Left cardiac atrium (tissue), 4 donors: ENCODE data around the gene PGBD2. TPM values are rescaled to one million over a fixed set of nuclear protein-coding genes. Genes with fewer than 3 reads are reported as not detected.
"Not testable (repeated sequence)": the region's sequence is repeated elsewhere in the genome, so short reads cannot be mapped to it uniquely, and the experiment has no call there.

ENCODE experiments used
- ATAC-seq, 2 donors: fragments of 200-7000 bp; cut with Tn5 transposase; one replicate each; pipeline ENCODE4 v1.9.1; 2020; ENCODE audit warnings: mild to moderate bottlenecking in 2 of 2, moderate library complexity in 2 of 2
- DNase-seq: peaks from one replicate; pipeline ENCODE4 v3.0.0-alpha.2; 2020
- intact Hi-C, 2 donors: fragments of 100-400 bp; cut with DNase I; formaldehyde crosslinking; loops; one replicate each; pipeline versions ENCODE4 v1.14.1 to v1.15.1; 2022 to 2023
- total RNA-seq, 2 donors: library from RNA; stranded (reverse); fragmentation: NEBNext Ultra II Directional; extraction: Animal tissue kit (Norgen Biotek cat#: 25700); gene quantifications; one replicate each; pipeline ENCODE4 v1.2.1, GENCODE V29; 2021
- donor health status: DM: no; HTN: yes; CAD: no.
- donor health status: DM: no; HTN: yes; CAD: no; lungs with severe emphysema.
- donor health status: DM: yes; HTN: yes; CAD: no.
- donor health status: Dilated cardiomyopathy.

The PGBD2 gene
- total RNA-seq, 2 donors from 2014 or later: 3.5 TPM

GRCh38 chr1:248885646-248886045 is 20.4 kb upstream of the PGBD2 start:
- ATAC-seq (no peak), DNase-seq (no peak)
- intact Hi-C loops: no loop called here

GRCh38 chr1:248886237-248886895 is 19.7 kb upstream of the PGBD2 start:
- DNase-seq (no peak), ATAC-seq (peak in 1 of 2 donors; percentile 55)
- intact Hi-C loops: no loop called here

GRCh38 chr1:248889914-248890243 is 16.2 kb upstream of the PGBD2 start:
- intact Hi-C loops, ATAC-seq, DNase-seq: not testable (repeated sequence)

- intact Hi-C loops: no loop called here
- no peak for DNase-seq
- no peak for ATAC-seq
These were observed 15.2 kb upstream of the PGBD2 start for GRCh38 chr1:248890549-248891498.

GRCh38 chr1:248891758-248892157 is 14.3 kb upstream of the PGBD2 start:
- ATAC-seq: no peak
- intact Hi-C loops: no loop called here
- DNase-seq: no peak

GRCh38 chr1:248892590-248892989 is 13.4 kb upstream of the PGBD2 start:
- intact Hi-C loops: no loop called here
- ATAC-seq: no peak
- no peak for DNase-seq

- intact Hi-C loops: no loop called here
- no peak for ATAC-seq
These were observed 11.2 kb upstream of the PGBD2 start for GRCh38 chr1:248894837-248895236.

GRCh38 chr1:248897412-248898337 is 8.4 kb upstream of the PGBD2 start:
- DNase-seq: no peak
- ATAC-seq: no peak
- intact Hi-C loops: no loop called here

More at GRCh38 chr1:248894837-248895236, 11.2 kb upstream of the PGBD2 start:
- no peak for DNase-seq

- ATAC-seq (no peak), DNase-seq (no peak)
- intact Hi-C loops: no loop called here
These were observed 5.4 kb upstream of the PGBD2 start for GRCh38 chr1:248900637-248901036.

- intact Hi-C loops: no loop called here
- ATAC-seq: no peak
- no peak for DNase-seq
These were observed 4.5 kb upstream of the PGBD2 start for GRCh38 chr1:248901578-248901977.

GRCh38 chr1:248904437-248905216 is 1.4 kb upstream of the PGBD2 start:
- DNase-seq (no peak), ATAC-seq (no peak)
- intact Hi-C loops: no loop called here

- ATAC-seq: no peak
These were observed 400 bp upstream of the PGBD2 start for GRCh38 chr1:248905662-248906008.

GRCh38 chr1:248906753-248907661 is 972 bp downstream of the PGBD2 start:
- ATAC-seq: no peak

More at GRCh38 chr1:248905662-248906008, 400 bp upstream of the PGBD2 start:
- no peak for DNase-seq
- intact Hi-C loops: no loop called here

GRCh38 chr1:248910761-248911160 is 4.7 kb downstream of the PGBD2 start:
- DNase-seq (no peak), ATAC-seq (no peak)
- intact Hi-C loops: no loop called here

More at GRCh38 chr1:248906753-248907661, 972 bp downstream of the PGBD2 start:
- peak; percentile 26 for DNase-seq
- intact Hi-C loops: no loop called here

GRCh38 chr1:248913933-248914332 is 7.9 kb downstream of the PGBD2 start:
- ATAC-seq: no peak
- intact Hi-C loops: no loop called here
- DNase-seq: no peak

GRCh38 chr1:248914796-248915381 is 8.9 kb downstream of the PGBD2 start:
- DNase-seq (no peak), ATAC-seq (peak; percentile 30 to 38)
- intact Hi-C loops: no loop called here

- intact Hi-C loops: no loop called here
- ATAC-seq (no peak), DNase-seq (no peak)
These were observed 12.1 kb downstream of the PGBD2 start for GRCh38 chr1:248918131-248918530.
